Neural progenitor cell (in vitro differentiated cells): Measurements from ENCODE around the gene LMBRD1.
A peak's percentile ranks its signal among the peaks of the same experiment; 100 is the strongest.

Source experiments
- CTCF ChIP-seq: fragments of 200-600 bp; sonication (generic); IDR thresholded peaks from 2 replicates; pipeline ENCODE4 v1.5.1; 2017; ENCODE audit warnings: antibody characterized with exemption, mild to moderate bottlenecking
- EZH2 ChIP-seq: fragments of 200-600 bp; sonication (generic); IDR thresholded peaks from 2 replicates; pipeline ENCODE4 v1.6.1; 2017; ENCODE audit warnings: antibody characterized with exemption, mild to moderate bottlenecking, moderate library complexity

- TF ChIP-seq CTCF (peak; percentile 51), EZH2 (no peak)
Measured at GRCh38 chr6:69719602-69720193, 77.1 kb downstream of the LMBRD1 start.
